GM23338 (cell line): ENCODE data around the gene NELFB. TPM values are rescaled to one million over a fixed set of nuclear protein-coding genes. Genes with fewer than 3 reads are reported as not detected.

Experiments
- ATAC-seq: fragments of 200-7000 bp; cut with Tn5 transposase; 3 replicates; pipeline ENCODE4 v1.9.1; 2020
- DNase-seq: peaks from one replicate; pipeline ENCODE4 v3.0.0-alpha.2; 2015; ENCODE audit warnings: low spot score
- H2AFZ ChIP-seq: fragments of 200-600 bp; sonication (generic); 2 replicates; pipeline ENCODE4 v1.8.0; 2016; ENCODE audit warnings: antibody characterized with exemption, mild to moderate bottlenecking, moderate library complexity
- H3F3A ChIP-seq: fragments of 200-600 bp; sonication (generic); replicated peaks from 2 replicates; pipeline ENCODE4 v1.8.0; 2017; ENCODE audit warnings: antibody characterized with exemption, mixed run types, low read depth
- H3K27ac ChIP-seq: fragments of 200-600 bp; sonication (generic); 2 replicates; pipeline ENCODE4 v1.6.1; 2016; ENCODE audit warnings: low read depth
- H3K27me3 ChIP-seq: fragments of 200-600 bp; sonication (generic); 2 replicates; pipeline ENCODE4 v1.8.0; 2016; ENCODE audit warnings: mild to moderate bottlenecking, mixed run types, moderate library complexity; ENCODE audit not compliant: insufficient read depth
- H3K36me3 ChIP-seq: fragments of 200-600 bp; sonication (generic); 2 replicates; pipeline ENCODE4 v1.8.0; 2016; ENCODE audit warnings: mild to moderate bottlenecking; ENCODE audit not compliant: insufficient read depth
- H3K4me1 ChIP-seq: fragments of 200-600 bp; sonication (generic); 2 replicates; pipeline ENCODE4 v1.8.0; 2016; ENCODE audit warnings: mild to moderate bottlenecking, moderate library complexity; ENCODE audit not compliant: insufficient read depth
- H3K4me2 ChIP-seq: fragments of 200-600 bp; sonication (generic); 2 replicates; pipeline ENCODE4 v1.7.1; 2017; ENCODE audit warnings: mixed run types
- H3K4me3 ChIP-seq: fragments of 200-600 bp; sonication (generic); 2 replicates; pipeline ENCODE4 v1.6.1; 2016; ENCODE audit warnings: mixed run types
- H3K79me2 ChIP-seq: fragments of 200-600 bp; sonication (generic); replicated peaks from 2 replicates; pipeline ENCODE4 v1.8.0; 2017; ENCODE audit warnings: mild to moderate bottlenecking; ENCODE audit not compliant: insufficient read depth
- H3K9me2 ChIP-seq: fragments of 200-600 bp; sonication (generic); 2 replicates; pipeline ENCODE4 v1.8.0; 2017; ENCODE audit not compliant: insufficient read depth
- H4K20me1 ChIP-seq: fragments of 200-600 bp; sonication (generic); replicated peaks from 2 replicates; pipeline ENCODE4 v1.8.0; 2017; ENCODE audit warnings: mild to moderate bottlenecking; ENCODE audit not compliant: insufficient read depth
- H3K27ac Mint-ChIP-seq: 2 replicates; pipeline ENCODE4 v1.8.0; 2020; ENCODE audit warnings: inconsistent platforms, mild to moderate bottlenecking, moderate library complexity, mixed read lengths
- H3K27me3 Mint-ChIP-seq: 3 replicates; pipeline ENCODE4 v1.8.0; 2022; ENCODE audit warnings: low read depth, mild to moderate bottlenecking, moderate library complexity, mixed read lengths, inconsistent platforms; ENCODE audit not compliant: insufficient read depth, poor library complexity
- H3K36me3 Mint-ChIP-seq: 3 replicates; pipeline ENCODE4 v1.8.0; 2021; ENCODE audit warnings: low read depth, mild to moderate bottlenecking, inconsistent platforms, moderate library complexity, mixed read lengths
- H3K4me1 Mint-ChIP-seq: 3 replicates; pipeline ENCODE4 v1.8.0; 2020; ENCODE audit warnings: mild to moderate bottlenecking, inconsistent platforms, mixed read lengths
- H3K4me3 Mint-ChIP-seq: 3 replicates; pipeline ENCODE4 v1.8.0; 2021; ENCODE audit warnings: moderate library complexity, mild to moderate bottlenecking, inconsistent platforms, mixed read lengths
- H3K9me3 Mint-ChIP-seq: 3 replicates; pipeline ENCODE4 v1.8.0; 2020; ENCODE audit warnings: moderate library complexity, mild to moderate bottlenecking, inconsistent platforms, mixed read lengths
- CREB1 ChIP-seq: fragments of 250-450 bp; sonication (Bioruptor Pico); IDR thresholded peaks from 2 replicates; pipeline ENCODE4 v1.5.0; 2020; ENCODE audit warnings: low read depth, mild to moderate bottlenecking, moderate library complexity
- EZH2 ChIP-seq: fragments of 200-600 bp; sonication (generic); IDR thresholded peaks from one replicate; pipeline ENCODE4 v1.8.0; 2017; ENCODE audit warnings: antibody characterized with exemption, mild to moderate bottlenecking, low read depth; ENCODE audit not compliant: unreplicated experiment
- EZH2phosphoT487 ChIP-seq: fragments of 200-600 bp; sonication (generic); IDR thresholded peaks from one replicate; pipeline ENCODE4 v1.8.1; 2018; ENCODE audit warnings: antibody characterized with exemption; ENCODE audit not compliant: unreplicated experiment
- JUNB ChIP-seq: IDR thresholded peaks from one replicate; pipeline ENCODE4 v1.6.1; 2016; ENCODE audit warnings: antibody characterized with exemption; ENCODE audit not compliant: unreplicated experiment
- POLR2AphosphoS5 ChIP-seq: IDR thresholded peaks from 2 replicates; pipeline ENCODE4 v1.6.1; 2016; ENCODE audit warnings: antibody characterized with exemption, low read depth
- REST ChIP-seq: IDR thresholded peaks from one replicate; pipeline ENCODE4 v1.6.1; 2018; ENCODE audit warnings: antibody characterized with exemption; ENCODE audit not compliant: unreplicated experiment
- STAT1 ChIP-seq: IDR thresholded peaks from one replicate; pipeline ENCODE4 v1.6.1; 2016; ENCODE audit warnings: antibody characterized with exemption; ENCODE audit not compliant: unreplicated experiment
- ZNF114 ChIP-seq: fragments of 250-450 bp; sonication (Bioruptor Pico); IDR thresholded peaks from 2 replicates; pipeline ENCODE4 v1.5.0; 2020; ENCODE audit warnings: mild to moderate bottlenecking, moderate library complexity
- ZNF462 ChIP-seq: fragments of 250-450 bp; sonication (Bioruptor Pico); IDR thresholded peaks from 2 replicates; pipeline ENCODE4 v1.5.0; 2020; ENCODE audit warnings: mild to moderate bottlenecking, moderate library complexity
- polyA plus RNA-seq: library from polyadenylated mRNA; unstranded; fragments of >200 nt; fragmentation: Nextera tagmentation; extraction: Ambion mirVana; gene quantifications from 2 replicates; pipeline ENCODE4 v1.2.1, GENCODE V29; 2016
- total RNA-seq: library from RNA; depleted of rRNA; stranded (reverse); fragments of >200 nt; shearing (Covaris generic); gene quantifications from 2 replicates; pipeline ENCODE4 v1.2.3, GENCODE V29; 2014
- TF ChIP-seq, protein P1 (sequence below), 2 experiments: fragments of 200-600 bp in 1 of 2; sonication (generic) in 1 of 2; conservative IDR thresholded peaks; 2 replicates each; pipeline versions ENCODE4 v1.5.1 to v1.6.1; 2016 to 2017; ENCODE audit warnings: antibody characterized with exemption in 2 of 2, low read depth in 2 of 2, mild to moderate bottlenecking in 2 of 2, moderate library complexity in 1 of 2

NELFB gene
- total and polyA plus RNA-seq, 2 experiments from 2014 or later: 30.0 to 97.3 TPM

DNA sequence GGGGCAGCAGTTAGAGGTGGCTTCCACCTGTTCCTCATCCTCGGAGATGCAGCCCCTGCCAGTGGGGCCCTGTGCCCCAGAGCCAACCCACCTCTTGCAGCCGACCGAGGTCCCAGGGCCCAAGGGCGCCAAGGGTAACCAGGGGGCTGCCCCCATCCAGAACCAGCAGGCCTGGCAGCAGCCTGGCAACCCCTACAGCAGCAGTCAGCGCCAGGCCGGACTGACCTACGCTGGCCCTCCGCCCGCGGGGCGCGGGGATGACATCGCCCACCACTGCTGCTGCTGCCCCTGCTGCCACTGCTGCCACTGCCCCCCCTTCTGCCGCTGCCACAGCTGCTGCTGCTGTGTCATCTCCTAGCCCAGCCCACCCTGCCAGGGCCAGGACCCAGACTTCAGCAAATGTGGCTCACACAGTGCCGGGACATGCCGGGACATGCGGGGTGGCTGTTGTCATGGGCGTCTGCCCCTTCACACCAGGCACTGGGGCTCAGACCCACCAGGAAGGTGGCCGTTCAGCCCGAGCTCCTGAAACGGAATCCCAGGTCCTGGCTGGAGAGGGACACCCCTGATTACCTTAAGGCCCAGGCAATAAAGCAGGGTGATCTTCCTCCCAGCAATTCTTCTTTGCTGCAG, 29.3 kb upstream of the NELFB start (continued):
- no peak for TF ChIP-seq ZNF462 (CRISPR knock-in tag)

GRCh38 chr9:137226338-137227053, 28.6 kb upstream of the NELFB start:
- no peak overlapping the region for H2AFZ ChIP-seq
- peaks cover 2% of the 10 kb centered on the region; the same call in 2 of the 3 replicates for H3K4me1 Mint-ChIP-seq

More at GRCh38 chr9:137226338-137227053, 28.6 kb upstream of the NELFB start:
- Histone ChIP-seq H3K36me3 (no peaks in the 10 kb centered on the region), H3K4me2 (no peak overlapping the region), H3K27ac (no peak overlapping the region), H4K20me1 (no peaks in the 10 kb centered on the region), H3K4me1 (no peaks in the 10 kb centered on the region; the same call in 1 of the 2 replicates), H3K27me3 (peaks cover 9% of the 10 kb centered on the region; the same call in 1 of the 2 replicates), H3K9me2 (no peaks in the 10 kb centered on the region), H3F3A (0 out of 2 replicates have a peak, but pooled peaks cover 6% of the 10 kb centered on the region), H3K79me2 (no peaks in the 10 kb centered on the region), H3K4me3 (no peak overlapping the region)
- Mint-ChIP-seq H3K4me3 (no peak overlapping the region), H3K36me3 (no peaks in the 10 kb centered on the region), H3K9me3 (no peaks in the 10 kb centered on the region), H3K27me3 (peaks cover 3% of the 10 kb centered on the region), H3K27ac (no peak overlapping the region)
- DNase-seq (no peak), ATAC-seq (no peak)
- no peak for TF ChIP-seq CREB1 (CRISPR knock-in tag)
- TF ChIP-seq EZH2: no peak
- no peak for TF ChIP-seq JUNB
- TF ChIP-seq REST: no peak
- TF ChIP-seq ZNF114 (CRISPR knock-in tag): no peak
- no peak for TF ChIP-seq EZH2phosphoT487
- TF ChIP-seq POLR2AphosphoS5: no peak
- TF ChIP-seq, protein P1, sequence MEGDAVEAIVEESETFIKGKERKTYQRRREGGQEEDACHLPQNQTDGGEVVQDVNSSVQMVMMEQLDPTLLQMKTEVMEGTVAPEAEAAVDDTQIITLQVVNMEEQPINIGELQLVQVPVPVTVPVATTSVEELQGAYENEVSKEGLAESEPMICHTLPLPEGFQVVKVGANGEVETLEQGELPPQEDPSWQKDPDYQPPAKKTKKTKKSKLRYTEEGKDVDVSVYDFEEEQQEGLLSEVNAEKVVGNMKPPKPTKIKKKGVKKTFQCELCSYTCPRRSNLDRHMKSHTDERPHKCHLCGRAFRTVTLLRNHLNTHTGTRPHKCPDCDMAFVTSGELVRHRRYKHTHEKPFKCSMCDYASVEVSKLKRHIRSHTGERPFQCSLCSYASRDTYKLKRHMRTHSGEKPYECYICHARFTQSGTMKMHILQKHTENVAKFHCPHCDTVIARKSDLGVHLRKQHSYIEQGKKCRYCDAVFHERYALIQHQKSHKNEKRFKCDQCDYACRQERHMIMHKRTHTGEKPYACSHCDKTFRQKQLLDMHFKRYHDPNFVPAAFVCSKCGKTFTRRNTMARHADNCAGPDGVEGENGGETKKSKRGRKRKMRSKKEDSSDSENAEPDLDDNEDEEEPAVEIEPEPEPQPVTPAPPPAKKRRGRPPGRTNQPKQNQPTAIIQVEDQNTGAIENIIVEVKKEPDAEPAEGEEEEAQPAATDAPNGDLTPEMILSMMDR (conservative IDR thresholded peaks at IDR 0.05; ENCODE audit: low read depth in 2 of 2): no peak
- TF ChIP-seq STAT1: no peak
